ENCODE data around the gene PSME1. TPM values are rescaled to one million over a fixed set of nuclear protein-coding genes. Genes with fewer than 3 reads are reported as not detected.

Gene PSME1
- total RNA-seq, 2 experiments from 2014 or later = 149 to 187 TPM

- no peak for DNase-seq (ENCODE audit: low spot score)
- peak overlapping the region; percentile 75 for H3K27ac ChIP-seq (ENCODE audit: low read depth, low read length, poor library complexity, severe bottlenecking)
- POLR2A ChIA-PET = interaction anchor here (0.7 to 6.8 kb wide), 5 partner anchors 12 to 139 kb away, joined by 3 to 80 read pairs (median 40); partner anchors contain the start of genes DCAF11 and NRL
- H3K4me2 ChIP-seq (ENCODE audit: low read length) = peak overlapping the region; percentile 93; the same call in 1 of the 2 replicates
- intact Hi-C loops (cut with micrococcal nuclease; ENCODE audit: unreplicated experiment) = no loop called here
- H3K9me3 ChIP-seq (ENCODE audit: low read length) = no peaks in the 10 kb centered on the region
- H4K20me1 ChIP-seq (ENCODE audit: insufficient read depth, low read length) = no peaks in the 10 kb centered on the region
- H2AFZ ChIP-seq (ENCODE audit: low read length) = no peak overlapping the region
- CTCF ChIA-PET (ENCODE audit: unreplicated experiment) = interaction anchor here (2.2 to 2.4 kb wide), 2 partner anchors 16 to 18 kb away, joined by 8 read pairs; no protein-coding TSS in a partner anchor
- no peaks in the 10 kb centered on the region for H3K36me3 ChIP-seq (ENCODE audit: insufficient read depth, low read length)
- no peak overlapping the region for H3K4me3 ChIP-seq (ENCODE audit: low read depth, low read length, poor library complexity, severe bottlenecking)
- BruUV-seq (replicated peaks) = no TSS peak
- no peaks in the 10 kb centered on the region for H3K9me2 ChIP-seq (ENCODE audit: insufficient read depth, low read length)
- TF ChIP-seq EZH2phosphoT487 (IDR thresholded peaks at IDR 0.05; ENCODE audit: borderline replicate concordance, low read depth, low read length) (no peak), CTCF (conservative IDR thresholded peaks at IDR 0.05; ENCODE audit: low read length) (no peak)
- H3K4me1 ChIP-seq (ENCODE audit: insufficient read depth, low read length, poor library complexity, severe bottlenecking) = peaks cover 39% of the 10 kb centered on the region
- no peaks in the 10 kb centered on the region for H3K79me2 ChIP-seq (ENCODE audit: insufficient read depth, low read depth, low read length)
Observed at GRCh38 chr14:24092505-24093206, 43.3 kb upstream of the PSME1 start.

GRCh38 chr14:24093207-24093900 lies 42.6 kb upstream of the PSME1 start:
- Histone ChIP-seq H3K4me1 (ENCODE audit: insufficient read depth, low read length, poor library complexity, severe bottlenecking) (peaks cover 39% of the 10 kb centered on the region), H2AFZ (ENCODE audit: low read length) (peak overlapping the region; percentile 47; the same call in 1 of the 2 replicates), H3K79me2 (ENCODE audit: insufficient read depth, low read depth, low read length) (no peaks in the 10 kb centered on the region), H3K9me2 (ENCODE audit: insufficient read depth, low read length) (no peaks in the 10 kb centered on the region), H3K27ac (ENCODE audit: low read depth, low read length, poor library complexity, severe bottlenecking) (peak overlapping the region; percentile 75), H3K36me3 (ENCODE audit: insufficient read depth, low read length) (no peaks in the 10 kb centered on the region), H3K4me3 (ENCODE audit: low read depth, low read length, poor library complexity, severe bottlenecking) (peak overlapping the region; percentile 81), H3K4me2 (ENCODE audit: low read length) (peak overlapping the region; percentile 93), H4K20me1 (ENCODE audit: insufficient read depth, low read length) (no peaks in the 10 kb centered on the region), H3K9me3 (ENCODE audit: low read length) (no peaks in the 10 kb centered on the region)
- no peak for DNase-seq (ENCODE audit: low spot score)
- BruUV-seq (replicated peaks) = TSS peak; percentile 77
- ChIA-PET POLR2A (interaction anchor here (0.8 to 6.8 kb wide), 11 partner anchors 13 to 538 kb away, joined by 3 to 80 read pairs (median 6); partner anchors contain the start of genes AP1G2, CHMP4A, DCAF11 and IRF9), CTCF (ENCODE audit: unreplicated experiment) (interaction anchor here (0.6 to 2.4 kb wide), 4 partner anchors 15 to 338 kb away, joined by 3 to 8 read pairs (median 8); no protein-coding TSS in a partner anchor)
- TF ChIP-seq EZH2phosphoT487 (IDR thresholded peaks at IDR 0.05; ENCODE audit: borderline replicate concordance, low read depth, low read length) = no peak
- no peak for TF ChIP-seq CTCF (conservative IDR thresholded peaks at IDR 0.05; ENCODE audit: low read length)
- intact Hi-C loops (cut with micrococcal nuclease; ENCODE audit: unreplicated experiment) = no loop called here
